GM19455 (cell line): ENCODE measurements around the gene KRT2.

Experiments
- ATAC-seq: cut with Tn5 transposase; IDR thresholded peaks from one replicate; pipeline ENCODE4 v1.9.1; 2021; ENCODE audit not compliant: unreplicated experiment

Gene KRT2

DNA sequence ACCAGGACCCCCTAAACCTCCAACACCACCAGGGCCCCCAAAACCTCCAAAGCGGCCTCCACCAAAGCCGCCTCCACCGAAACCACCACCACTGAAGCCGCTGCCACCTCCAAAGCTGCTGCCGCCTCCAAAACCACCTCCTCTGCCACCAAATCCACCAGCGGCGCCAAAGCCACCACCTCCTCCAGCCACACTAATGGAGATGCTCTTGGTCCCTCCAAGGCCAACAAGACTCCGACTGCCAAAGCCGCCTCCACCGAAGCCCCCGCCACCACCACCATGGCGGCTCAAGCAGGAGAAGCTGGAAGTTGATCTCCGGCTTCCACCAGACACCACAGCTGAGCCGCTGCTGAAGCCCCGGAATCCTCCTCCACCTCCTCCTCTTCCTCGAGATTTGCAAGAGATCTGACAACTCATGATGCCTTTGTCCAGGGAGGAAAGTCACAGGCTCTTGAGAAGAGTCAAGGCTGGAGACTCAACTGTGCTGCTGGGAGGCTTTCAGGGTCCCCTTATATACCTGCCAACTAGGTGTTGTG, at the start of gene KRT2:
KRT2 (minus strand) TSS at position 486 of the 536 bp plus-strand sequence; CDS start at position 417, 69 bp downstream.
- ATAC-seq: no peak

- no peak for ATAC-seq
These were observed 49.3 kb upstream of the KRT2 start for GRCh38 chr12:52701281-52701680.

GRCh38 chr12:52699960-52700359, 47.9 kb upstream of the KRT2 start:
- ATAC-seq: no peak

DNA sequence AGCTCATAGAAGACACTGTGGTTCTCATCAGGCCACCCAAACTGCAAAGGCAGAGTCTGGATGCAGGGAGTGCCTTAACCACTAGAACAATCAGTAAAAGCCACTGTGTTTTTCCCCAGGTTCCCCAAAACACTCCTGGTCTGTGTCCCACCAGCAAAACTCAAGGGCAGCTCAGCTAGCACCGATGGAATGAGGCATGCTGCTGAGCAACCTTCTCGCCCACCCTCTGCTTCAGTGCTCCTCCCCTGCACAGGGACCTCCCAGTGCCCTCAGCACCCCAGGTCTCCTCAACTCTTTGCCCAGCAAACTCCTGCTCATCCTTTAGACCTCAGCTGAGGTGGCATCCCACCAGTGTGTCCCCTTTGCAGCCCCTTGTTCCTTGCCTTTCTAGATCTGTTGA, 47.4 kb upstream of the KRT2 start:
- no peak for ATAC-seq

- no peak for ATAC-seq
These were observed 46.8 kb upstream of the KRT2 start for GRCh38 chr12:52698651-52699340.

GRCh38 chr12:52697058-52697582, 45.1 kb upstream of the KRT2 start:
- ATAC-seq: no peak

DNA sequence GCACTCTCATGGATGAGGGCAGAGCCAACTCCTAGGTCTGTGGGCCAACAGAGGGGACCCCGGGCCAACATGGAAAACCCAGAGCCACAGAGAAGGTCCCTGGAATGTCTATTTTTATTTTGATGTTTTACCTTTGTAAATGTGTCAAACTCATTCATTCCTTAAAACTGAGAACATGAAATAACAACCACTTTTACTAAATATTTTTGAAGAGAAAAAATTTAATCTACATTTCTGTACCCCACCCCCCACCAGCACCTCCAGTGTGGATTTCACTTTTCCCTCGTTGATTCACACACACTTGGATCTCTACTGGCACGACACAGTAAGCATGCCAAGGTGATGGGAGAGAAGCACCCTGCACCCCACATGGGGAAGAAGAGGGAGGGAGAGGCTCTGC, 44.6 kb upstream of the KRT2 start:
- ATAC-seq: no peak

DNA sequence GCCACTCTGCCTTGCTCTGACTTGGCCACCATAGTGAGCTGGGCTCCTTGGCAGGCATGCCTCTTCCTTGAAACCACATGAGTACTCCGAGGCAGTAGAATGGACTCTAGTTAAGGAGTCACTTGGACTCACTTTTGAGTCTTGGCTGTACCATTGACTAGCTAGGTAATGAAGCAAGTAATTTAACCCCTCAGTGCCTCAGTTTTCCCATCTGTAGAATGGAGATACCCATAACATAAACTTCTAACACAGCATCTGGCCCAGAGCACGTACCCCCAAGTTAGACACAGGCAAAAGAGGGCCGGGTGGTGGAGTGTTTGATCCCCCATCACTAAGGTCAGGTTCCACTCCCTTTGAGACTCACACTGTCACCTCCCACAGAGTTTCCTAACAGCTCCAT, 43.0 kb upstream of the KRT2 start:
- no peak for ATAC-seq

- no peak for ATAC-seq
These were observed 42.1 kb upstream of the KRT2 start for GRCh38 chr12:52694151-52694550.

- ATAC-seq: no peak
These were observed 41.2 kb upstream of the KRT2 start for GRCh38 chr12:52693261-52693660.

- no peak for ATAC-seq
These were observed 40.2 kb upstream of the KRT2 start for GRCh38 chr12:52692254-52692653.

- no peak for ATAC-seq
These were observed 39.8 kb upstream of the KRT2 start for GRCh38 chr12:52691841-52692150.

DNA sequence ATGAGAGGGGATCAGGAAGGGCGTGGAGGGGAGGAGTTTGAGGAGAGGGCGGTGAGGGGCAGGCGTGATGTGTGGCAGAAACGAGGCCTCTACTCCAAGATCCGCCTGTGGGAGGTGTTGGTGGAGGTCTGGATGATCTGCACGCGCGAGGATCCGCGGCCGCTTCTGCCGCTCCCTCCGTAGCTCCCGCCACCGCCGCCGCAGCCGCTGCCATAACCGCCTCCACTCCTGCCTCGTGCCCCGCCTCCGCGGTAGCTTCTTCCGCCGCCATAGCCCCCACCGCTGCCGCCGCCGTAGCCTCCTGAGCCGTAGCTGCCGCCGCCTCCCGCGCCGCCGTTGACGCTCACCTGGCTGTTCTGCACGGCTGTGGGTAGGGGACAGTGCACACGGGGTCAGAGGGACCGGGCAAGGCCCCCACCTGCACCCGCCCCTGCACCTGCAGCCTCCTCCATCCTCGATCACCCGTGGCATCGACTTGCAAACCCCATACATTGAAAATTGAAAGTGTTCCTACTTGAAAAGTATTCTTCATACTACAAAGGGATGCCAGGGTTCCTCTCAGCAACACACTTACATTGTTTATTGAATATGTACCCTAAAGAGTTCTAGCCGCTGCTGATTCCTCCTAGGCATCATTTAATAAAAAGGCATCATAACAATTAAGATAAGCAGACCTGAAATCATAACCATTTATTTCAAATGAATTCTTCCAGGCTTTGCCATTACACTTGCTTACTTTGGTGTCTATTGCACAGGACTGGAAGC, 39.2 kb upstream of the KRT2 start:
- no peak for ATAC-seq

DNA sequence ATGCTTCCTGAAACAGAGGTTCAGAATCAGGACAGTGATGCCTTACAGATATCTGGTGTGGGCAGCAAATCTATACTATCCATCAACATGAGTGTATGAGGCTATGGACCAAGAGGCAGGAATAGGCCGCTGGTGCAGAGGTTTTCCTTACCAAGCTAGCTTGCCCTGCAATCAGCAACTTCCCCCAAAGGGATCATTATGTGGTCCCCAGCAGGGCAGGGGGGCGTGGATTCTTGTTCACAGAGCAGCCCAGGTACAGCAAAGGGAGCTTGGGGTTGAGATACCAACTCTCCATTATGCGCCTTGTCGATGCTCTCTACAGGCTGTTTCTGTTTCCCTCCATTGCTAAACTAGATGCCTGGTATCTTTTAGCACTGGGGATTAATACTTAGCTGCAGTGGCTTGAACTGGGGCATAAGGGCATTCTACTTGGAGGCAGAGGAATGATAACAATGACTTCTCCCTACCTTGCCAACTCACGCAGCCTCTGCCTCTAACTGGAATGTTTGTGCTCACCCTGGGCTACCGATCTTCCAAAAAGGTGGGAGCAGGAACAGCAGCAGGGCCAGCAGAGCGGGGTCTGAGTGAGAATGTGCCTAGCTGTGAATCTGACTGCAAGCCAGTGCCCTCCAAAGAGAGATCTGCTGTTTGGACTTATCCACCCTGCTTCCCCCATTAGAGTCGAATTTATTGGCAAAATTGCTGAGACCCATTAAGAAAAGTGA, 38.5 kb upstream of the KRT2 start:
- ATAC-seq: no peak

GRCh38 chr12:52689936-52690335, 37.9 kb upstream of the KRT2 start:
- ATAC-seq: no peak

- ATAC-seq: no peak
These were observed 37.2 kb upstream of the KRT2 start for GRCh38 chr12:52689239-52689638.

- ATAC-seq: no peak
These were observed 36.5 kb upstream of the KRT2 start for GRCh38 chr12:52688481-52688880.

GRCh38 chr12:52687497-52688385, 35.7 kb upstream of the KRT2 start:
- ATAC-seq: no peak

- ATAC-seq: no peak
These were observed 34.9 kb upstream of the KRT2 start for GRCh38 chr12:52686756-52687487.

- ATAC-seq: no peak
These were observed 34.1 kb upstream of the KRT2 start for GRCh38 chr12:52686063-52686462.
